Upper lobe of left lung (tissue), 4 donors: Measurements from ENCODE around the gene GPATCH8.

Experiments used
- EP300 ChIP-seq, 4 donors: sonication (generic); formaldehyde crosslinking; IDR thresholded peaks; one replicate each; pipeline ENCODE4 v1.5.1; 2017; ENCODE audit warnings: antibody characterized with exemption in 4 of 4, control low read depth in 2 of 4
- POLR2A ChIP-seq, 4 donors: fragments of 450-650 bp; IDR thresholded peaks; one replicate each; pipeline ENCODE4 v1.5.1; 2016 to 2017; ENCODE audit warnings: antibody characterized with exemption in 4 of 4, mild to moderate bottlenecking in 2 of 4
- POLR2AphosphoS5 ChIP-seq, 2 donors: sonication (generic); formaldehyde crosslinking; IDR thresholded peaks; one replicate each; pipeline ENCODE4 v1.5.1; 2017; ENCODE audit warnings: antibody characterized with exemption in 2 of 2

- TF ChIP-seq EP300 (IDR thresholded peaks at IDR 0.05): no peak
- no peak for TF ChIP-seq POLR2A (IDR thresholded peaks at IDR 0.05)
- TF ChIP-seq POLR2AphosphoS5 (IDR thresholded peaks at IDR 0.05): no peak
Measured at GRCh38 chr17:44387804-44388203, 115.4 kb downstream of the GPATCH8 start.
